Hepatocyte (in vitro differentiated cells): ENCODE data around the gene RASSF4. TPM values are rescaled to one million over a fixed set of nuclear protein-coding genes. Genes with fewer than 3 reads are reported as not detected.

Source experiments
- DNase-seq: peaks from one replicate; pipeline ENCODE4 v3.0.0-alpha.2; 2016; ENCODE audit warnings: low spot score
- H2AFZ ChIP-seq: fragments of 200-600 bp; sonication (generic); 2 replicates; pipeline ENCODE4 v1.6.0; 2016; ENCODE audit warnings: antibody characterized with exemption, mild to moderate bottlenecking
- H3K27ac ChIP-seq: fragments of 200-600 bp; sonication (generic); 2 replicates; pipeline ENCODE4 v1.5.1; 2016; ENCODE audit warnings: mild to moderate bottlenecking
- H3K27me3 ChIP-seq: fragments of 200-600 bp; sonication (generic); 2 replicates; pipeline ENCODE4 v1.6.1; 2016
- H3K36me3 ChIP-seq: fragments of 200-600 bp; sonication (generic); replicated peaks from 2 replicates; pipeline ENCODE4 v1.5.1; 2016; ENCODE audit warnings: low read depth; ENCODE audit not compliant: insufficient read depth
- H3K4me1 ChIP-seq: fragments of 200-600 bp; sonication (generic); 2 replicates; pipeline ENCODE4 v1.5.1; 2016; ENCODE audit warnings: mild to moderate bottlenecking, moderate library complexity; ENCODE audit not compliant: insufficient read depth
- H3K4me2 ChIP-seq: fragments of 200-600 bp; sonication (generic); 2 replicates; pipeline ENCODE4 v1.6.0; 2016
- H3K4me3 ChIP-seq: fragments of 200-600 bp; sonication (generic); 2 replicates; pipeline ENCODE4 v1.5.1; 2016; ENCODE audit warnings: mild to moderate bottlenecking
- H3K79me2 ChIP-seq: fragments of 200-600 bp; sonication (generic); 2 replicates; pipeline ENCODE4 v1.6.0; 2017; ENCODE audit warnings: mild to moderate bottlenecking
- H3K9me2 ChIP-seq: fragments of 200-600 bp; sonication (generic); replicated peaks from 2 replicates; pipeline ENCODE4 v1.6.0; 2017; ENCODE audit warnings: mild to moderate bottlenecking; ENCODE audit not compliant: insufficient read depth
- H3K9me3 ChIP-seq: fragments of 200-600 bp; sonication (generic); 2 replicates; pipeline ENCODE4 v1.5.1; 2016; ENCODE audit warnings: low read depth, mild to moderate bottlenecking
- H4K20me1 ChIP-seq: fragments of 200-600 bp; sonication (generic); 2 replicates; pipeline ENCODE4 v1.6.0; 2016; ENCODE audit warnings: mild to moderate bottlenecking; ENCODE audit not compliant: insufficient read depth, poor library complexity, severe bottlenecking
- CTCF ChIP-seq: fragments of 200-600 bp; sonication (generic); IDR thresholded peaks from 2 replicates; pipeline ENCODE4 v1.5.1; 2016; ENCODE audit warnings: antibody characterized with exemption, mild to moderate bottlenecking; ENCODE audit not compliant: poor library complexity
- EZH2 ChIP-seq: fragments of 200-600 bp; sonication (generic); IDR thresholded peaks from 2 replicates; pipeline ENCODE4 v1.6.1; 2016; ENCODE audit warnings: antibody characterized with exemption, mild to moderate bottlenecking, borderline replicate concordance
- EZH2phosphoT487 ChIP-seq: fragments of 200-600 bp; sonication (generic); IDR thresholded peaks from one replicate; pipeline ENCODE4 v1.6.1; 2018; ENCODE audit warnings: antibody characterized with exemption, mild to moderate bottlenecking, low read depth, moderate library complexity; ENCODE audit not compliant: unreplicated experiment, severe bottlenecking
- WGBS: methylation state at CpG from one replicate; pipeline ENCODE4 v1.1.6; 2016; ENCODE audit warnings: low lambda C conversion rate; ENCODE audit errors: missing lambda C conversion rate; 5-methylcytosine and 5-hydroxymethylcytosine counted together
- polyA plus RNA-seq: library from polyadenylated mRNA; unstranded; fragments of >200 nt; fragmentation: Nextera tagmentation; extraction: Ambion mirVana; gene quantifications from 2 replicates; pipeline ENCODE4 v1.2.1, GENCODE V29; 2016
- total RNA-seq: library from RNA; depleted of rRNA; stranded (reverse); fragments of >200 nt; gene quantifications from 2 replicates; pipeline ENCODE4 v1.2.3, GENCODE V29; 2014

Gene RASSF4
- total and polyA plus RNA-seq, 2 experiments from 2014 or later, result 19.2 to 20.1 TPM

- Histone ChIP-seq H3K27me3 (no peaks in the 10 kb centered on the region), H4K20me1 (no peaks in the 10 kb centered on the region), H3K9me3 (no peaks in the 10 kb centered on the region), H3K79me2 (peaks cover 20% of the 10 kb centered on the region), H3K4me1 (peaks cover 71% of the 10 kb centered on the region), H3K4me2 (peak overlapping the region; percentile 70), H3K27ac (peak overlapping the region; percentile 93), H2AFZ (no peak overlapping the region), H3K36me3 (no peaks in the 10 kb centered on the region), H3K4me3 (no peak overlapping the region), H3K9me2 (no peaks in the 10 kb centered on the region)
- WGBS, result 83% methylated on average over 19 of the region's 19 CpGs
- no peak for DNase-seq
- TF ChIP-seq EZH2phosphoT487 (no peak), CTCF (peak; percentile 24)
Observed at GRCh38 chr10:44962870-44963738, 3.5 kb downstream of the RASSF4 start.

GRCh38 chr10:44963772-44964633, 4.4 kb downstream of the RASSF4 start:
- Histone ChIP-seq H3K9me3 (no peaks in the 10 kb centered on the region), H3K27me3 (no peaks in the 10 kb centered on the region), H3K79me2 (peaks cover 20% of the 10 kb centered on the region), H4K20me1 (no peaks in the 10 kb centered on the region), H3K4me2 (peak overlapping the region; percentile 70), H2AFZ (peak overlapping the region; percentile 61), H3K27ac (peak overlapping the region; percentile 93), H3K36me3 (no peaks in the 10 kb centered on the region), H3K4me3 (no peak overlapping the region), H3K4me1 (peaks cover 65% of the 10 kb centered on the region), H3K9me2 (no peaks in the 10 kb centered on the region)
- WGBS, result 43% methylated on average over 14 of the region's 15 CpGs
- TF ChIP-seq EZH2 (no peak), CTCF (no peak), EZH2phosphoT487 (no peak)
- peak; percentile 62 for DNase-seq

DNA sequence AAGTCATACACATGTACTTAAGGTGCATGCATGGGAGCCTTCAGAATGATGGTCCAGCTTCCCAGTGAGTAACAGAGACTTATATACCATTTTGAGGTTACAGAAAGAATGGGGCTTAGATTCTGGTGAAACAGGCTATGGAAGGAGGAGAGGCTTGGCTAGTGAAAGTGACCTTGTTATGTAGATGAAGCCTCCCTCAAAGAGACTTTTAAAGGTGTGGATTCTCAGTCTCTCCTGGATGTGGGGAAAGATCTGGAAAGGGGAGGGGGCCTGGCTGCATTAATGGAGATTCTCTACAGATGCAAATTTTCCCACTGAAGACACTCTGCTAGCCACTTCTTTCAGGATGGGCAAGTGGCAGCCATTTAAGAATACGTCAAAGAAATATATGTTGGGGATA, 5.5 kb downstream of the RASSF4 start:
- WGBS, result 95% methylated on average over 1 of the region's 1 CpG
- H3K27me3 ChIP-seq, result no peaks in the 10 kb centered on the region
- no peaks in the 10 kb centered on the region for H4K20me1 ChIP-seq
- H3K4me2 ChIP-seq, result no peak overlapping the region
- DNase-seq, result no peak
- H3K27ac ChIP-seq, result peak overlapping the region; percentile 93
- H3K36me3 ChIP-seq, result no peaks in the 10 kb centered on the region
- TF ChIP-seq EZH2, result no peak
- no peak for TF ChIP-seq CTCF
- no peak for TF ChIP-seq EZH2phosphoT487
- H2AFZ ChIP-seq, result no peak overlapping the region
- peaks cover 20% of the 10 kb centered on the region for H3K79me2 ChIP-seq
- no peaks in the 10 kb centered on the region for H3K9me2 ChIP-seq
- H3K9me3 ChIP-seq, result no peaks in the 10 kb centered on the region
- H3K4me3 ChIP-seq, result no peak overlapping the region
- peaks cover 61% of the 10 kb centered on the region for H3K4me1 ChIP-seq
